Right cardiac atrium (tissue), 5 donors: ENCODE results near the gene TNP2. TPM values are rescaled to one million over a fixed set of nuclear protein-coding genes. Genes with fewer than 3 reads are reported as not detected.
A peak's percentile ranks its signal among the peaks of the same experiment; 100 is the strongest.
"Not testable (repeated sequence)": the region's sequence is repeated elsewhere in the genome, so short reads cannot be mapped to it uniquely, and the experiment has no call there.

Experiments
- ATAC-seq, 2 donors: fragments of 200-7000 bp; cut with Tn5 transposase; one replicate each; pipeline versions ENCODE4 v1.8.0 to v1.9.1; 2020; ENCODE audit warnings: moderate library complexity in 2 of 2, mild to moderate bottlenecking in 1 of 2
- DNase-seq, 3 donors: peaks; one replicate each; pipeline ENCODE4 v3.0.0-alpha.2; 2020
- H3K27ac ChIP-seq: one replicate; pipeline ENCODE4 v1.5.1; 2013; ENCODE audit warnings: mild to moderate bottlenecking, low read length, control low read depth, moderate library complexity
- H3K27me3 ChIP-seq: one replicate; pipeline ENCODE4 v1.6.1; 2013; ENCODE audit not compliant: control insufficient read depth, insufficient read depth
- H3K4me1 ChIP-seq: one replicate; pipeline ENCODE4 v1.6.1; 2013; ENCODE audit warnings: low read length; ENCODE audit not compliant: control insufficient read depth, insufficient read depth
- H3K4me3 ChIP-seq: one replicate; pipeline ENCODE4 v1.5.1; 2013; ENCODE audit warnings: low read length, control low read depth
- H3K9me3 ChIP-seq: one replicate; pipeline ENCODE4 v1.6.1; 2013; ENCODE audit warnings: low read length; ENCODE audit not compliant: control insufficient read depth
- WGBS: extraction: QIAGEN DNeasy Blood & Tissue Kit; methylation state at CpG from one replicate; pipeline ENCODE4 v1.1.7; 2013; 5-methylcytosine and 5-hydroxymethylcytosine counted together
- intact Hi-C, 4 donors: fragments of 100-400 bp; cut with DNase I; formaldehyde crosslinking; loops; one replicate each; pipeline versions ENCODE4 v1.11.0 to v1.14.0; 2022 to 2023
- polyA plus RNA-seq: library from polyadenylated mRNA; stranded (reverse); fragments of 200-250 nt; gene quantifications from one replicate; pipeline ENCODE4 v1.2.3, GENCODE V29; 2013
- total RNA-seq, 4 donors: library from RNA; stranded (reverse); fragmentation: NEBNext Ultra II Directional; extraction: Animal tissue kit (Norgen Biotek cat#: 25700); gene quantifications; one replicate each; pipeline ENCODE4 v1.2.1, GENCODE V29; 2021
- donor health status: healthy with polysubstance abuse.
- donor health status: DM: no; HTN: yes; CAD: no.
- donor health status: DM: no; HTN: no; CAD: no.
- donor health status: DM: no; HTN: yes; CAD: no; lungs with severe emphysema.
- donor health status: DM: yes; HTN: yes; CAD: no.

The TNP2 gene
- total and polyA plus RNA-seq, 5 donors: not detected

DNA sequence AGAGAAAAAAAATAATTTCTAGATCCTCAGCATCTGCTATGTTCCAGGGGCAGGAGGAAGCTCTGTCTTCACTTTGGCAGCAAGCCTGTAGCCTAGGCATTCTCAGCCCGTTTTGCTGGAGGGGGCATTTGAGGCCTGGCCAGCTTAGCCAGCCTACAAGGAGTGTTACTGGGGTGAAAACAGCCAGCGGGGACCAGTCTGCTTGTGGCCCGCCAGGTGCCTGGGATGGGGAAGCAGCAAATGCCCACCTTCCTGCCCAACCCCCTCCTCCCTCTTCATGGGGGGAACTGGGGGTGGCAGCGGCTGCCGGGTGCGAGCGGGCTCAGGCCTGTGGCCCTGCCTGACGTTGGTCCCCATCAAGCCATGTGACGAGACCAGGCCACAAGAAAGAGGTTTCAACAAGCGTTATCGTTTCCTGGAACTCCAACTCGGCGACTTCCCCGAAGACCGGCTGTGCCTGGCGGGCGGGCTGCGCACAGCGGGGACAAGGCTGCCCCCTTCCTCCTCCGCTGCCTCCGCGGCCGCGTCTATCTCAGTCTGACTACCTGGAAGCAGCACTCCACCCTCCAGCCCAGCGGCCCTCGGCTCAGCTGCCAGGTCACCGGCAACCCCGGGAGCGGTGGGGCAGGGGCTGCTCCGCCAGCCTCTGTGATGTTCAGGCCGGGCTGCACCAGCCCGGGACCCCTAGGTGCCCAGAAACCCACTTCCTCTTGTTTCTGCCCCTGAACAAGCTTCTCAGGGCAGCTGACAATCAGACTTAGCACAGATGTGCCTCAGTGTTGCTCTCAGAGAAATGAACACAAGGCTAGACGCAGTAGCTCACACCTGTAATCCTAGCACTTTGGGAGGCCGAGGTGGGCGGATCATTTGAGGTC is 36.0 kb downstream of the TNP2 start:
- H3K27ac ChIP-seq: no peak overlapping the region

DNA sequence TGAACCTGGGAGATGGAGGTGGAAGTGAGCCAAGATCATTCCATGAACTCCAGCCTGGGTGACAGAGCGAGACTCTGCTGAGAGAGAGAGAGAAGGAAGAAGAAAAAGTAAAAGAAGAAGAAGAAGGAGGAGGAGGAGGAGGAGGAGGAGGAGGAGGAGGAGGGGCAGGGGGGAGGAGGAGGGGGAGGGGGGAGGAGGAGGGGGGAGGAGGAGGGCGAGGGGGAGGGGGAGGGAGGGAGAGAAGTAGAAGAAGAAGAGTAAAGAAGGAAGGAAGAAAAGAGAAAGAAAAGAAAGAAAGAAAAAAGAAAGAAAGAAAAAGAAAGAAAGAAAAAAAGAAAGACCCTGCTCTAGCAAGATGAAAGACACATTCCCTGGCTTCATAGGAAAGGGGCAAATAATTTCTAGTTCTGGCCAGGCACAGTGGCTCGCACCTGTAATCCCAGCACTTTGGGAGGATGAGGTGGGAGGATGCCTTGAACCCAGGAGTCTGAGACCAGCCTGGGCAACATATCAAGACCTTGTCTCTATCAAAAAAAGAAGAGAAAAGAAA is 36.7 kb downstream of the TNP2 start:
- Histone ChIP-seq H3K4me3 (no peak overlapping the region), H3K27me3 (no peaks in the 10 kb centered on the region), H3K4me1 (no peaks in the 10 kb centered on the region), H3K27ac (no peak overlapping the region), H3K9me3 (no peaks in the 10 kb centered on the region)
- DNase-seq (no peak), ATAC-seq (no peak)
- 92% methylated on average over 2 of the region's 3 CpGs for WGBS
- intact Hi-C loops: no loop called here

More for the DNA sequence above, 36.0 kb downstream of the TNP2 start:
- Histone ChIP-seq H3K4me1 (no peaks in the 10 kb centered on the region), H3K4me3 (no peak overlapping the region), H3K27me3 (no peaks in the 10 kb centered on the region), H3K9me3 (no peaks in the 10 kb centered on the region)
- WGBS: 30% methylated on average over 35 of the region's 35 CpGs
- ATAC-seq: peak; percentile 25 to 56
- intact Hi-C loops: no loop called here
- DNase-seq: peak; percentile 47 to 77 (median 76)

DNA sequence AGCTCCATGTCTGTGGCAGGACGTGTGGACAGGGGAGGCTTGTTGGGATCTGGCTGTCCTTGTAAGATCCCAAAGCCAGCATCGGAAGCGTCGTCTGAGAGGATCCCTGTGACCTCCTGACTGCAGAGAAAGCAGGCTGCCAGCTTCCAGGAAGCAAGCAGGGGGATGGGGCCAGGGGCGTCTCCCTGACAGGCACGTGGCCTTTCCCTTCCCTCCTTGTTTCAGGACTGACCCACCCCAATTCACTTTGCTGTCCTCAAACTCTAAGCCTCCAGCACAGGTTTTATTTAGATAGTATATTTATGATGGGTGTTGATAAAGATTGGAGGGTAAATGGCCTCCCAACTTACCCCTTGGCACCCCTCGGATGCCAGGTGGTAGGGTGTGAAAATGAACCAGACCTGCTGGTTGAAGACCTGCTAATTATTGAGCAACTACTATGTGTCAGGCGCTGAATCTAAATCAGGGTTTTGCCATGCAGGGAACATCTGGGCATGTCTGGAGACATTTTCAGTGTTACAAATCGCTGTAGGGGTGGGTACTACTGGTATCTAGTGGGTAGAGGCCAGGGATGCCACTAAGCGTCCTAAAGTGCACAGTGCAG is 37.7 kb downstream of the TNP2 start:
- H3K27ac ChIP-seq: no peak overlapping the region
- no peak for ATAC-seq
- no peaks in the 10 kb centered on the region for H3K9me3 ChIP-seq
- H3K4me3 ChIP-seq: no peak overlapping the region
- 61% methylated on average over 10 of the region's 10 CpGs for WGBS
- DNase-seq: no peak
- H3K4me1 ChIP-seq: no peaks in the 10 kb centered on the region
- intact Hi-C loops: no loop called here
- H3K27me3 ChIP-seq: no peaks in the 10 kb centered on the region

DNA sequence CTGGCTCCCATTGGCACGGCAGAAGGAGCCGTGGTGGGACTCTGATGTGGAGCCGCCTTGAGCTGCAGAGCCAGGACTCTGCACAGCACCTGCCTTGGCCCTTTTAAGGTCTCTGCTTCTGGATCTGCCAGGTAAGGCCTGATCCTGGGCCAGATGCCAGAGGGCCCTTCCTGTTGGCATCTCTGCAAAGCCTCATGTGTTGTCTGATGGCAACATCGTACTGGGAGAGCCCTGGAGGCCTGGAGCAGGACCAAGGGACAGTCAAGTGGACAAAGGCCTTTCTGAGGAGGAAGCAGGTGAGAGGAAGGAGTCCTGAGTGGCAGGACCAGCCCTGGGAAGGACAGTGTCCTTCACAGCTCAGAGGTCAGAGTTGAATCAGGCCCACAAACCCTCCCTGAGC is 39.2 kb downstream of the TNP2 start:
- intact Hi-C loops: no loop called here
- Histone ChIP-seq H3K9me3 (no peaks in the 10 kb centered on the region), H3K27me3 (no peaks in the 10 kb centered on the region), H3K27ac (no peak overlapping the region), H3K4me3 (no peak overlapping the region), H3K4me1 (peaks cover 4% of the 10 kb centered on the region)
- ATAC-seq: no peak
- no peak for DNase-seq
- WGBS: 74% methylated on average over 4 of the region's 4 CpGs

DNA sequence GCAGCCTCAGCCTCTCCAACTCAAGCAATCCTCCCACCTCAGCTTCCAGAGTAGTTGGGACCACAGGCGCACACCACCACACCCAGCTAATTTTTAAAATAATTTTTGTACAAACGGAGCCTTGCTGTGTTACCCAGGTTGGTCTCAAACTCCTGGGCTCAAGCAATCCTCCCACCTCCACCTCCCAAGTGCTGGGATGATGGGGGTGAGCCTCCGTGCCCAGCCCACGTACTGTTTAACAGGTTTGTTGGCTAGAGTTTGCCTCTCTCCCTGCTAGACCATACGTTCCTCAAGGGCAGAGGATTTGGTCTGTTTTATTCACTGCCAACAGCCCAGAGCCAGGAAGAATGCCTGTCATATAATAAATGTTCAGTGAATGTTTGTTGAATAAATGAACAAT is 39.7 kb downstream of the TNP2 start:
- H3K27me3 ChIP-seq: no peaks in the 10 kb centered on the region
- DNase-seq (no peak), ATAC-seq (no peak)
- WGBS: 83% methylated on average over 5 of the region's 5 CpGs
- intact Hi-C loops: no loop called here
- H3K27ac ChIP-seq: no peak overlapping the region
- peaks cover 9% of the 10 kb centered on the region for H3K4me1 ChIP-seq
- no peaks in the 10 kb centered on the region for H3K9me3 ChIP-seq
- no peak overlapping the region for H3K4me3 ChIP-seq

DNA sequence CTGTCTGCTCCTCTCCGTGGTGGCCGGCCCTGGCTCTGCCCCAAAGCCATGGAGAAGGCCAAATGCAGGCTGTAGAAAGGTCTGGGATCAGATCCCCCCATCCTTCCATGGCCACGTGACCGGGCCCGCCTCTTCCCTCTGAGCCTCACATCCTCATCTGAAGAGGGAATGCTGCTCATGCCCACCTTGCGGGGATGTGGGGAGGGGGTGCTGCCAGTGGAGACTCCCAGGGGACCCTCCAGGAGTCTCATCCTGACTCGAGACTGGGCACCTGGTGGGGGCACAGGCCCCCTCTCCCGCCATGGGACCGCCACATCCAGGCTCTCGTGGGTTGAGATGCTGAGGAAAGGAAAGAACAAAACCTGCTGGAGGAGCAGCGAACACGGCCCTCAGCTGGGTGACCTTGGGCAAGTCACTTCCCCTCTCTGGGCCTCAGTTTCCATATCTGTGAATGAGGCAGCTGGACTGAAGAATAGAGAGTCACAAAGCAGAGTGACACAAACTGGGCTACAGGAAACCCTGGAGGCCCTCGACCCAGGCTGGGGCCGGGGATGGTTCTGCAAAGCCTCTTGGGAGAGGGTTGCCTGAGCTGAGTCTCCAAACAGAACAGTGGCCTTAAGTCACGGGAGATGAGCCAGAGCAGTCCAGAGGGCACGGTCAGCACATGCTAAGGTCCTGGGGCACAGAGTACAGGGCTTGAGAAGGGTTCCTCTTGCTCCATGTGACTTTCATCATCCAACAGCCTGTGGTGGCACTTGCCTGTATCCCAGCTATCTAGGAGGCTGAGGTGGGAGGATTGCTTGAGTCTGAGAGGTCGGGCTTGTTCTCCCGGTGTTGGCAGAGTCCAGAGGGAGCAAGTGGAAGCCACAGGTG is 43.2 kb downstream of the TNP2 start:
- Histone ChIP-seq H3K9me3 (no peaks in the 10 kb centered on the region), H3K27ac (no peak overlapping the region), H3K27me3 (no peaks in the 10 kb centered on the region), H3K4me3 (no peak overlapping the region), H3K4me1 (peaks cover 9% of the 10 kb centered on the region)
- intact Hi-C loops: no loop called here
- ATAC-seq: peak in 1 of 2 donors; percentile 3
- WGBS: 76% methylated on average over 18 of the region's 18 CpGs
- DNase-seq: peak in 1 of 3 donors; percentile 28

DNA sequence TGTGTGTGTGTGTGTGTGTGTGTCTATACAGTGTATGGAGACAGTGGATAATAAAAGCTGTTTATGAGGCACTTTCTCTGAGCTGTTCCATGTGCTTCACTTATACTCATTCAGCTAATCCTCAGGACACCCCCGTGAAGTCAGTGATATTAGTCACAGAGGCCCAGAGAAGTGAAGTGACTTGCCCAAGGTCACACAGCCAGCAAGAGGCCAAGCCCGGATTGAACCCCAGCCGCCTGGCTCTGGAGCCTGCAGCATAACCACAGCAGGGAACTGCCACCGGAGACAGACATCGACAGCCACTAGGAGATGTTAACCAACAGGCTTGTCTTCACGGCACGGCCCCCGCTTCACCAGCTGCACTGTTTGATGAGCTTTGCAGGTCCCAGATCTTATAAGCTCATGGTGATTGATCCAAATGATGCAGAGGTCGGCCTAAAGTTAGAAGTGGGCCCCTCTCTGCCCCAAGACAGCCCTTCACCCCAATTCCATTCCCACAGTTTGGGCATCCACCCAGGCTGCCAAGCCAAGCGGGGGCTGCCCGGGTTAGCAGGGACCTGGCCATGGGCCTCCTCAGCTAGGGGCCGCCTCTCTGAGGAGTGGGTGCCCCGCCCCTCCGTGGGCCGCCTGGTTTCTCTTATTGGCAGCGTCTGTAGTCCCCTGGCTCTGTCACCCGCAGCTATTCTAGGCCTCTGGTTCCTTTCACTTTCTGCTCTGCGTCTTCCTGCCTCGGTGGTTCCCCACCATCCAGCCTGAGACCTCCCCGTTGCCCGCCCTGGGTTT is 44.0 kb downstream of the TNP2 start:
- Histone ChIP-seq H3K4me1 (peaks cover 9% of the 10 kb centered on the region), H3K9me3 (no peaks in the 10 kb centered on the region), H3K27ac (peak overlapping the region; percentile 73), H3K27me3 (no peaks in the 10 kb centered on the region), H3K4me3 (no peak overlapping the region)
- ATAC-seq (peak; percentile 27 to 49), DNase-seq (peak in 2 of 3 donors; percentile 74 to 78)
- 49% methylated on average over 21 of the region's 21 CpGs for WGBS
- intact Hi-C loops: no loop called here

DNA sequence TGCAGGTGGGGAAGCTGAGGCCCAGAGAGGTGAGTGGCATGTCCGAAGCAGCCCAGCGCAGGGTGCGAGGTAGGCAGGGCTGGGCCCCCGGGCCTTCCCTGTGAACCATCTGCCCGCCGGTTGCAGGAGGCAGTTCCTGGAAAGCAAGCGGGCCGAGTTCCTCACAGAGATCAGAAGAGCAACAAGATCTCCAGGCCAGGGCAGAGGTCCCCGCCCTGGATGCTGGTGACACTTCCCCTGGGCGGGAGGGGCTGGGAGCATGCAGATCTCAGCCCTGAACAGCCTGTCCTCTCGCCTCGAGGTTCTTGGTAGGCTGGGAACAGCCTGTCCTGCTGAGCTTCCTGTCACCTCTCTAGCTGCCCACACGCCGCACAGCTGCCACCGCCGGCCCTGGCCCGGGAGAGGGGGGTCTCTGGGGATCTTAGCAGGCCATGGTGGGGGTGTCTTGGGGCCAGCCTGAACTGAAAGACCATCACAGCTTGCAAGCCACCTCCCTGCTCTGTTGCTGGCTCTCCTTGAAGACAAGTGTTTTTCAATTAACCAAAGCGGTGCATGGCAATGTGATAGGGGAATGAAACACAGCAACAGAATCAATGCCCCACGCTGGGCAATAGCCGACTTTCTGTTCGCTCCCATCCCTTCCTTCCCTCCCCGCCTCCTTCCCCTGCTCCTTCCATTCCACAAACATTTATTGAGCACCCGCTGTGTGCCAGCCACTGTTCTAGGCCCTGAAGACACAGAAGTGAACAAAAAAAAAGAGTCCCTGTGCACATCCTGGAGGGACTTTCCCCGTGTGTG is 44.8 kb downstream of the TNP2 start:
- 41% methylated on average over 24 of the region's 24 CpGs for WGBS
- H3K27ac ChIP-seq: peak overlapping the region; percentile 73
- H3K27me3 ChIP-seq: no peaks in the 10 kb centered on the region
- no peaks in the 10 kb centered on the region for H3K9me3 ChIP-seq
- peaks cover 9% of the 10 kb centered on the region for H3K4me1 ChIP-seq
- ATAC-seq (peak; percentile 94 to 97), DNase-seq (peak; percentile 79 to 94 (median 85))
- intact Hi-C loops: no loop called here
- no peak overlapping the region for H3K4me3 ChIP-seq

DNA sequence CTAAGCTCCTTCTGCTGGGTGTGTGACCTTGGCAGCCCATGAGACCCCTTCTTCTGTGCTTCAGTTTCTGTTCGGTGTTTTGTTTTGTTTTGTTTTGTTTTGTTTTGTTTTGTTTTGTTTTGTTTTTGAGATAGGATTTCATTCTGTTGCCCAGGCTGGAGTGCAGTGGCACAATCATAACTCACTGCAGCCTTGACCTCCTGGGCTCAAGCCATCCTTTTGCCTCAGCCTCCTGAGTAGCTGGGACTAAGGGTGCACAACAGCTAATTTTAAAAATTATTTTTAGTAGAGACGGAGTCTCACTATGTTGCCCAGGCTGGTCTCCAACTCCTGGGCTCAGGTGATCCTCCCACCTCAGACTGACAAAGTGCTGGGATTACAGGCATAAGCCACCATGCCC is 48.6 kb downstream of the TNP2 start:
- H3K4me3 ChIP-seq, H3K27me3 ChIP-seq, ATAC-seq, H3K27ac ChIP-seq, DNase-seq, H3K9me3 ChIP-seq, intact Hi-C loops, H3K4me1 ChIP-seq: not testable (repeated sequence)
- 72% methylated on average over 2 of the region's 2 CpGs for WGBS
